H1 (cell line): ENCODE data around the gene FOXN3. TPM values are rescaled to one million over a fixed set of nuclear protein-coding genes. Genes with fewer than 3 reads are reported as not detected.

ENCODE experiments used
- ZNF274 ChIP-seq: IDR thresholded peaks from 2 replicates; pipeline ENCODE4 v1.7.0; 2012; ENCODE audit warnings: low read length, borderline replicate concordance; ENCODE audit errors: extremely low read depth
- polyA plus RNA-seq, 7 experiments: library from polyadenylated mRNA; depleted of rRNA in 3 of 7; stranded (reverse) in 5 of 7; unstranded in 2 of 7; fragments of >200 nt in 5 of 7; fragments of 200-250 nt in 2 of 7; gene quantifications; 1 replicate in 5 of 7; 2 replicates in 1 of 7; 4 replicates in 1 of 7; pipeline versions ENCODE4 v1.2.1 to v1.2.3, GENCODE V29; 2011 to 2013; ENCODE audit warnings: missing spikeins in 2 of 7, mixed read lengths in 2 of 7
- total RNA-seq: library from RNA; stranded (reverse); fragmentation: NEBNext Ultra II Directional; extraction: Animal tissue kit (Norgen Biotek cat#: 25700); gene quantifications from 2 replicates; pipeline ENCODE4 v1.2.1, GENCODE V29; 2021

The FOXN3 gene
- total and polyA plus RNA-seq, 2 of the 8 experiments (the other 6 are each of a cell fraction or from before 2014, with no cell fraction given): 52.6 to 178 TPM

DNA sequence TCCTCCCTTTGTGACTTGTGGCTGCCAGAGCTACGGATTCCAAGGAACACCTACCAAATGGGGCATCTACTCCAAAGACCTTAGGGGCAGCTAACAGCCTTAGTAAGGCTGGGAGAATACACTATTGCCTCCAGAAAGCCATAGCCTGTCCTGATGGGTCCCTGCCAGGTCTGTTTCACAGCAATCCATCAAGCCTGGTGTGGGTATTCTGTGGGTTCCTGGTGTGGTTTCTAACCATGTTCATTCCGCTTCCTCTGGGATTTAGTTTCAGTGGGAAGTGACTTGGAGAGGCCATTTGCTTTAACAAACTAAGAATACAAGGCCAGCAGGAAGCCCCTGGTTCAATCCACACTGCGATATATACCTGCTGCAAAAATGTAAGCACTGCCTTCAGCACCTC lies 220.5 kb downstream of the FOXN3 start (continued):
- TF ChIP-seq ZNF274: no peak
